ENCODE measurements around the gene RTKN2. TPM values are rescaled to one million over a fixed set of nuclear protein-coding genes. Genes with fewer than 3 reads are reported as not detected.

RTKN2 gene
- total and polyA plus RNA-seq, 2 of the 4 experiments (the other 2 are of a cell fraction), result 0.75 to 0.90 TPM

DNA sequence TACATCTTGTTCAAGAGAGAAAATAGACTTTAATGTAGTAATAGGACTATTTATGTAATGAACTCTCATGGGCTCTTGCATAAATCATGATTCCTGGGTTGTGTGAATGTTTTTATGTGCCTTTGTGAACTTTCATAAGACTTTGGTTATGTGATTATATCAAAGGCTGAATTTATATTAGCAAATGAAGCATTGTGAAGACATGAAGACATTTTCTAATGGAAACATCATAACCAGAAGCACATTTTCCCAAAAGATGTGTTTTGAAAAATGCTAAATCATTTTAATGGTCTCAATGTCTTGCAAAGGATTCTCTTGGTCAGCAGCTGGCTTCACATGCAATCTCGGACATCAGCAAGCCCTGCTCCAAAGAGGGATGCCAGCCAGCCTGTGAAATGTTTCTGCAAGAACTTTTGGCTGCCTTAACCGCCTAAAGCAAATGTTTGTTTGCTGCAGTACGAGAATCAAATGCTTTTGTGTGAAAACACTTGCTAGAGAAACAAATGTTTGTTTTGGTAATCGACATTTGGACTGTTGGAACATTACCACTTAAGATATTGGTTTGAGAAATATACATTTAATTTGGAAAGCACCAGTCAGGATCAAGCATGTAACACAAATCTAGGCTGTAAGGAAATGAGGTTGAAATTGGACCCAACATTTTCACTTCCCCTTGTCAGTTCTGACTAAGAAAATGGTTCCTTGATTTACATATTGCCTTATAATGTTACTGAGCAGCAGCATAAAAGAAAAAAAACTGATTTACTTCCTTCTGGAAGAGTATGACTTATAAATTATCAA, 102.1 kb downstream of the RTKN2 start (continued):
- TF ChIP-seq BHLHE40 (IDR thresholded peaks at IDR 0.05; ENCODE audit: low read depth, low read length) (no peak), MXI1 (IDR thresholded peaks at IDR 0.05; ENCODE audit: borderline replicate concordance, low read depth, low read length) (no peak)

DNA sequence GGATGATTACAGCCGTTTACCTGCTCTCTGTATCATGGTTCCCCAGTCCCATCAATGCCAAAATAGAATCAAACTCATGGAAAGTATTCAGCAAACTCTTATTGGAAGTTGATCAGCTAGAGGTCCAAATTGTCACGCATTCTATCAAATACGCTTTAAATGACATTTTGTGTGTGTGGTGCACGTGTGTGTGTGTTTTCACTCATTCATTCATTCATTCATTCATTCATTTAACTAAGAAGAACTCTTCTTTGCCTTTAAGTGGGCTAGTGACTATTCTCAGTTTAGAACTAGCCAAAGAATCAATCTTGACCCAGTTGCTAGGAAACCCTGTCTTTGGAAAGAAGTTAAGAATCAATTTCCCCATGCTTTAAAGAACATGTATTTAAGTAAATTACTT, 102.8 kb downstream of the RTKN2 start:
- Histone ChIP-seq H3K36me3 (ENCODE audit: control insufficient read depth, insufficient read depth, low read length) (no peaks in the 10 kb centered on the region), H3K4me3 (ENCODE audit: insufficient read depth, low read depth, low read length) (no peak overlapping the region), H3K23ac (ENCODE audit: low read depth, low read length) (no peak overlapping the region), H4K5ac (ENCODE audit: low read depth, low read length) (peak overlapping the region; percentile 40), H3K9ac (ENCODE audit: low read depth, low read length) (no peak overlapping the region), H3K4me1 (ENCODE audit: control insufficient read depth, insufficient read depth, low read length) (peaks cover 2% of the 10 kb centered on the region; the same call in 1 of the 2 replicates), H2BK120ac (ENCODE audit: low read depth, low read length) (peak overlapping the region; percentile 19; the same call in 1 of the 2 replicates), H3K27ac (ENCODE audit: insufficient read depth, low read length) (peak overlapping the region; percentile 70; the same call in 1 of the 2 replicates), H2BK5ac (ENCODE audit: low read depth, low read length, poor library complexity, severe bottlenecking) (peak overlapping the region; percentile 36), H3K14ac (replicated peaks; ENCODE audit: low read depth, low read length) (peak overlapping the region; percentile 44; the same call in 1 of the 2 replicates), H3K9me1 (ENCODE audit: insufficient read depth, low read length) (no peaks in the 10 kb centered on the region), H4K91ac (ENCODE audit: insufficient read depth, low read depth, low read length) (no peak overlapping the region), H2BK15ac (ENCODE audit: low read depth, low read length) (no peak overlapping the region), H3K27me3 (ENCODE audit: control insufficient read depth, insufficient read depth, low read length) (no peaks in the 10 kb centered on the region), H2BK20ac (ENCODE audit: low read depth, low read length) (0 out of 2 replicates have a peak overlapping the region, but pooled peaks have one; percentile 33), H3K79me1 (ENCODE audit: low read depth in 1 of 2, low read length in 2 of 2) (no peaks in the 10 kb centered on the region), H4K20me1 (ENCODE audit: insufficient read depth, low read length) (no peaks in the 10 kb centered on the region), H3K9me3 (ENCODE audit: control insufficient read depth, insufficient read depth, low read length) (no peaks in the 10 kb centered on the region), H2AK9ac (replicated peaks; ENCODE audit: low read depth, low read length, poor library complexity) (no peak overlapping the region), H2AFZ (replicated peaks; ENCODE audit: low read length, poor library complexity) (no peak overlapping the region), H3K4me2 (ENCODE audit: low read depth, low read length) (no peak overlapping the region), H3K4ac (ENCODE audit: low read depth, low read length) (no peak overlapping the region; the same call in 1 of the 2 replicates), H3K18ac (ENCODE audit: low read depth, low read length) (peak overlapping the region; percentile 76), H3K56ac (ENCODE audit: extremely low read depth, insufficient read depth, low read length) (no peak overlapping the region), H2AK5ac (ENCODE audit: low read depth, low read length) (no peak overlapping the region), H4K8ac (ENCODE audit: low read depth in 2 of 2, low read length in 2 of 2) (no peak overlapping the region; a peak in 1 of 4 replicates)
- no TSS peak for BruUV-seq (replicated peaks)
- in situ Hi-C loops (cut with MboI; ENCODE audit: low sequenced_read_pairs) (no loop called here), intact Hi-C loops (cut with micrococcal nuclease) (no loop called here), dilution Hi-C loops (cut with HindIII; ENCODE audit: low sequenced_read_pairs, unreplicated experiment) (no loop called here)
- WGBS, 2 experiments (ENCODE audit: extremely low coverage in 2 of 2, insufficient read length in 1 of 2), result no CpG with 5 or more reads among the region's 4 CpGs
- no peak for DNase-seq
- ATAC-seq (ENCODE audit: low read depth), result no peak
- POLR2A ChIA-PET (ENCODE audit: unreplicated experiment), result no interaction called here
- CTCF ChIA-PET, result no interaction called here
- TF ChIP-seq, protein P1, sequence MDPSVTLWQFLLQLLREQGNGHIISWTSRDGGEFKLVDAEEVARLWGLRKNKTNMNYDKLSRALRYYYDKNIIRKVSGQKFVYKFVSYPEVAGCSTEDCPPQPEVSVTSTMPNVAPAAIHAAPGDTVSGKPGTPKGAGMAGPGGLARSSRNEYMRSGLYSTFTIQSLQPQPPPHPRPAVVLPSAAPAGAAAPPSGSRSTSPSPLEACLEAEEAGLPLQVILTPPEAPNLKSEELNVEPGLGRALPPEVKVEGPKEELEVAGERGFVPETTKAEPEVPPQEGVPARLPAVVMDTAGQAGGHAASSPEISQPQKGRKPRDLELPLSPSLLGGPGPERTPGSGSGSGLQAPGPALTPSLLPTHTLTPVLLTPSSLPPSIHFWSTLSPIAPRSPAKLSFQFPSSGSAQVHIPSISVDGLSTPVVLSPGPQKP (IDR thresholded peaks at IDR 0.05; ENCODE audit: borderline replicate concordance, low read depth, low read length), result no peak
- TF ChIP-seq RCOR1 (IDR thresholded peaks at IDR 0.05; ENCODE audit: insufficient replicate concordance, low read length) (no peak), CHD1 (IDR thresholded peaks at IDR 0.05; ENCODE audit: low read depth, low read length) (no peak), RFX5 (IDR thresholded peaks at IDR 0.05; ENCODE audit: low read depth, low read length) (no peak), CEBPB (IDR thresholded peaks at IDR 0.05; ENCODE audit: low read depth, low read length) (no peak), NFE2L2 (IDR thresholded peaks at IDR 0.05; ENCODE audit: low read depth, low read length) (no peak), MAFK (IDR thresholded peaks at IDR 0.05; ENCODE audit: low read depth, low read length) (no peak), SMC3 (IDR thresholded peaks at IDR 0.05; ENCODE audit: low read depth, low read length) (no peak), FOS (IDR thresholded peaks at IDR 0.05; ENCODE audit: low read depth, low read length) (no peak), RAD21 (IDR thresholded peaks at IDR 0.05; ENCODE audit: low read length) (no peak), MAZ (IDR thresholded peaks at IDR 0.05; ENCODE audit: borderline replicate concordance, low read depth, low read length) (no peak), MXI1 (IDR thresholded peaks at IDR 0.05; ENCODE audit: borderline replicate concordance, low read depth, low read length) (no peak)
- TF ChIP-seq, protein P2, sequence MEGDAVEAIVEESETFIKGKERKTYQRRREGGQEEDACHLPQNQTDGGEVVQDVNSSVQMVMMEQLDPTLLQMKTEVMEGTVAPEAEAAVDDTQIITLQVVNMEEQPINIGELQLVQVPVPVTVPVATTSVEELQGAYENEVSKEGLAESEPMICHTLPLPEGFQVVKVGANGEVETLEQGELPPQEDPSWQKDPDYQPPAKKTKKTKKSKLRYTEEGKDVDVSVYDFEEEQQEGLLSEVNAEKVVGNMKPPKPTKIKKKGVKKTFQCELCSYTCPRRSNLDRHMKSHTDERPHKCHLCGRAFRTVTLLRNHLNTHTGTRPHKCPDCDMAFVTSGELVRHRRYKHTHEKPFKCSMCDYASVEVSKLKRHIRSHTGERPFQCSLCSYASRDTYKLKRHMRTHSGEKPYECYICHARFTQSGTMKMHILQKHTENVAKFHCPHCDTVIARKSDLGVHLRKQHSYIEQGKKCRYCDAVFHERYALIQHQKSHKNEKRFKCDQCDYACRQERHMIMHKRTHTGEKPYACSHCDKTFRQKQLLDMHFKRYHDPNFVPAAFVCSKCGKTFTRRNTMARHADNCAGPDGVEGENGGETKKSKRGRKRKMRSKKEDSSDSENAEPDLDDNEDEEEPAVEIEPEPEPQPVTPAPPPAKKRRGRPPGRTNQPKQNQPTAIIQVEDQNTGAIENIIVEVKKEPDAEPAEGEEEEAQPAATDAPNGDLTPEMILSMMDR (conservative IDR thresholded peaks at IDR 0.05; ENCODE audit: low read depth, low read length), result no peak

Measured in IMR-90 (cell line).